Glomerular endothelial cell (primary cell): ENCODE data around the gene TC2N. TPM values are rescaled to one million over a fixed set of nuclear protein-coding genes. Genes with fewer than 3 reads are reported as not detected.
"Not testable (repeated sequence)": the region's sequence is repeated elsewhere in the genome, so short reads cannot be mapped to it uniquely, and the experiment has no call there.

Source experiments
- DNase-seq: peaks from one replicate; pipeline ENCODE4 v3.0.0-alpha.2; 2011; ENCODE audit warnings: low read depth, low spot score; ENCODE audit errors: extremely low read depth
- total RNA-seq: library from RNA; depleted of rRNA; stranded (reverse); fragments of >200 nt; gene quantifications from 2 replicates; pipeline ENCODE4 v1.2.3, GENCODE V29; 2015

TC2N gene
- total RNA-seq, 1 donor from 2014 or later, result 0.53 TPM

- DNase-seq, result no peak
Observed at GRCh38 chr14:91889477-91890211, 22.3 kb upstream of the TC2N start.

GRCh38 chr14:91888641-91889476, 21.5 kb upstream of the TC2N start:
- no peak for DNase-seq

GRCh38 chr14:91886961-91887360, 19.6 kb upstream of the TC2N start:
- DNase-seq, result no peak

- DNase-seq, result no peak
Observed at GRCh38 chr14:91885839-91886238, 18.5 kb upstream of the TC2N start.

GRCh38 chr14:91885113-91885712, 17.9 kb upstream of the TC2N start:
- DNase-seq, result no peak

GRCh38 chr14:91884664-91885063, 17.3 kb upstream of the TC2N start:
- no peak for DNase-seq

- no peak for DNase-seq
Observed at GRCh38 chr14:91883753-91884152, 16.4 kb upstream of the TC2N start.

GRCh38 chr14:91882776-91883175, 15.4 kb upstream of the TC2N start:
- no peak for DNase-seq

GRCh38 chr14:91882369-91882768, 15.0 kb upstream of the TC2N start:
- DNase-seq, result no peak

- no peak for DNase-seq
Observed at GRCh38 chr14:91879196-91879595, 11.9 kb upstream of the TC2N start.

GRCh38 chr14:91878274-91878673, 10.9 kb upstream of the TC2N start:
- DNase-seq, result no peak

GRCh38 chr14:91877376-91877915, 10.1 kb upstream of the TC2N start:
- no peak for DNase-seq

GRCh38 chr14:91876492-91876891, 9.2 kb upstream of the TC2N start:
- no peak for DNase-seq

GRCh38 chr14:91875525-91876286, 8.4 kb upstream of the TC2N start:
- no peak for DNase-seq

- DNase-seq, result no peak
Observed at GRCh38 chr14:91873471-91874415, 6.4 kb upstream of the TC2N start.

GRCh38 chr14:91872517-91873470, 5.5 kb upstream of the TC2N start:
- DNase-seq, result peak; percentile 58

- no peak for DNase-seq
Observed at GRCh38 chr14:91872011-91872501, 4.7 kb upstream of the TC2N start.

- not testable (repeated sequence) for DNase-seq
Observed at GRCh38 chr14:91871401-91871800, 4.1 kb upstream of the TC2N start.
